Measurements from ENCODE around the gene ZBTB21.

- TF ChIP-seq POLR3G (IDR thresholded peaks at IDR 0.05; ENCODE audit: extremely low read depth, insufficient read length, insufficient replicate concordance) (no peak), NFE2L1 (tag; IDR thresholded peaks at IDR 0.05; ENCODE audit: borderline replicate concordance, low read depth) (no peak), ZFP36 (IDR thresholded peaks at IDR 0.05; ENCODE audit: low read depth, low read length, partially characterized antibody) (no peak), NFYB (IDR thresholded peaks at IDR 0.05; ENCODE audit: extremely low read depth, insufficient read length) (no peak), ZBTB2 (IDR thresholded peaks at IDR 0.05) (no peak), PML (IDR thresholded peaks at IDR 0.05; ENCODE audit: low read length) (no peak), USF2 (CRISPR knock-in tag; IDR thresholded peaks at IDR 0.05) (no peak), NFE2 (IDR thresholded peaks at IDR 0.05; ENCODE audit: low read depth) (no peak), CHD2 (IDR thresholded peaks at IDR 0.05; ENCODE audit: low read depth, low read length) (no peak)
Measured at GRCh38 chr21:42037516-42037915, 27.4 kb upstream of the ZBTB21 start.

All from K562 (cell line).